GOT3 (cell line): Measurements from ENCODE around the gene PPARD.
"Not testable (repeated sequence)": the region's sequence is repeated elsewhere in the genome, so short reads cannot be mapped to it uniquely, and the experiment has no call there.

Experiments
- DNase-seq: peaks from one replicate; lab custom pipeline; 2025; ENCODE audit warnings: mixed read lengths; lab: John Stamatoyannopoulos, UW

Gene PPARD

DNA sequence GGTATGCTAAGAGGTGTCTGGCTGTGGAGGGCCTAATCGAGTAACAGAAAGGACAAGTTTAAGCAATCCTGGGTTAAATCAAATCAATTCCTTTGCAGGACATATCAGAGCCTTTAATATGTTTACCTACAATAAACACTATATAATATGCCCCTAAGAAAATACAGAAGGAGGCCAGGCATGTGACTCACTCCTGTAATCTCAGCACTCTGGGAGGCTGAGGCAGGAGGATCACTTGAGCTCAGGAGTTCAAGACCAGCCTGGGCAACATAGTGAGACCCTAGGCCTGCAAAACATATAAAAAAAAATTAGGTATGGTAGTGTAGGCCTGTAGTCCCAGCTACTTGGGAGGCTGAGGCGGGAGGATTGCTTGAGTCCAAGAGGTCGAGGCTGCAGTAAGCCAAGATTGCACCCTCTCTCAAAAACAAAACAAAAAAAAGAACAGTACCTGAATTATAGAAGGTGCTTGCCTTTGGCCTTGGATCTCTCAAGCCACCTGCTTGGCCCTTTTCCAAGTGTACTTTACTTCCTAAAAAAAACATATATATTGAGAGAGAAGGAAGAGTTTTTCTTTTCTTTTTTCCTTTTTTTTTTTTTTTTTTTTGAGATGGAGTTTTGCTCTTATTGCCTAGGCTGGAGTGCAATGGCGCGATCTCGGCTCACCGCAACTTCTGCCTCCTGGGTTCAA lies 96.2 kb downstream of the PPARD start:
- DNase-seq: not testable (repeated sequence)

DNA sequence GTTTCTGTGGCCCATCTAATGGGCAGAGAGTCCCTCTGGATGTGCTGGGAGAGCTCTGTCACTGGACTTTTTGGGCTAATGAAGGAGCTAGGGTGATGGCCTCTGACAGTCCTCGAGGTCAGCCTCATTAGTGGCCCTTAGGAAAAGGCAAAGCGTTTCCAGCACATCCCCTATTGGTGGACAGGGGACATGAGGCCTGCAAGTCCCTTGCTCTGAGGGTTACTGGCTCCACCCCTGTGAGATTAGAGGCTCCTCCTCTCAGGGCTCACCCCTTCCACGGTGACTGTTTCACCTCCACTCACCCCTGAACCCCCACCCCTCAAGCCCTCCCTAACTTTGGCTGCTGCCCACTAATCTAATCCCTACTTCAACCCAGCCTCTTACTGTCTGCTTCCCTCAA lies 97.0 kb downstream of the PPARD start:
- DNase-seq: no peak

DNA sequence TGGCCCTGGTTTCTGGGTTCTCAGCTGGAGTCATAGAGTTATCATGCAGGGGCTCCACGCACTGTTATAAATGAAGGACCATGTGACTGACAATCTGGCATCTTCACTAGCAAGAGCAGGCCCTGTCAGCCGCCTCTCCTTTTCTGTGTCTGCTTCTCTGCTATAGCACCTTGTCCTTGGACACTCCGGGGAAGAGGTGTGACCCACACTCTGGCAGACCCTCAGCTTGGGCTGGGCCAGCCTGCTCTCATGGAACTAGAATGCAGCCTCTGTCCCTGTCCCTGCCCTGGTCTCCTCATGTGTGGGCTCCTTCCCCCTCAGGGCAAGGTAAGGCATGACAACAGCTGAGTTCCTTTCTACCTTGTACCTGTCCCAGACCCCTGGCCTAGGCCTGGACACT lies 98.8 kb downstream of the PPARD start:
- DNase-seq: no peak

DNA sequence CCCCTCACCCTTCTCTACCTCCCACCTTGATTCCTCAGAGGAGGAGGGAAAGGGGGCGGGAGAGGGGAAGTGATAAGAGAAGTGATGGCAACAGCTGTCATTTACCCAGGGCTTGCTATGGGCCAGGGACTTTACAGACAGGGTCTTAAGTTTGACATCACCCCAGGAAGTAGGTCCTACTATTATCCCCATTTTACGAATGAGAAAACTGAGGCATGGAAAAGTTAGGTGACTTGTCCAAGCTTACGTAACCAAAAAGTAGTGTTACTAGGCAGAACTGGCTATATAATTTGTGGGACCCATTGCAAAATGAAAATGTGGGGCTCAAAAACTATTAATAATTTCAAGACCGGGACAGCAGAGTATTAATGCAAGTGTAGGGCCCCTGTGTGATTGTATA lies 99.3 kb downstream of the PPARD start:
- DNase-seq: no peak

DNA sequence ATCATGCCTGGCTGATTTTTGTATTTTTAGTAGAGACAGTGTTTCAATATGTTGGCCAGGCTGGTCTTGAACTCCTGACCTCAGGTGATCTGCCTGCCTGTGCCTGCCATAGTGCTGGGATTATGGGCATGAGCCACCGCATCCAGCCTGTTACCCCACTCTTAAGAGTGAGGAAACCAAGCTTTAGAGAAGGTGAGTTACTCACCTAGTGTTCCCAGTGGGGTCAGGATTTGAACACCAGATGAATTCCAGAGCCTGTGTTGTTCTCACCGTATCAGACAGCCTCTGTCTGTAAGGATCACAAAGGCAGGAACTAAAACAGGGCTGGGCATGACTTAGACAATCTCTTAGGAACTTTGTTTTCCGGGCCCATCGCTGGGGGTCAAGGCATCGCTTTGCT lies 100.3 kb downstream of the PPARD start:
- no peak for DNase-seq

DNA sequence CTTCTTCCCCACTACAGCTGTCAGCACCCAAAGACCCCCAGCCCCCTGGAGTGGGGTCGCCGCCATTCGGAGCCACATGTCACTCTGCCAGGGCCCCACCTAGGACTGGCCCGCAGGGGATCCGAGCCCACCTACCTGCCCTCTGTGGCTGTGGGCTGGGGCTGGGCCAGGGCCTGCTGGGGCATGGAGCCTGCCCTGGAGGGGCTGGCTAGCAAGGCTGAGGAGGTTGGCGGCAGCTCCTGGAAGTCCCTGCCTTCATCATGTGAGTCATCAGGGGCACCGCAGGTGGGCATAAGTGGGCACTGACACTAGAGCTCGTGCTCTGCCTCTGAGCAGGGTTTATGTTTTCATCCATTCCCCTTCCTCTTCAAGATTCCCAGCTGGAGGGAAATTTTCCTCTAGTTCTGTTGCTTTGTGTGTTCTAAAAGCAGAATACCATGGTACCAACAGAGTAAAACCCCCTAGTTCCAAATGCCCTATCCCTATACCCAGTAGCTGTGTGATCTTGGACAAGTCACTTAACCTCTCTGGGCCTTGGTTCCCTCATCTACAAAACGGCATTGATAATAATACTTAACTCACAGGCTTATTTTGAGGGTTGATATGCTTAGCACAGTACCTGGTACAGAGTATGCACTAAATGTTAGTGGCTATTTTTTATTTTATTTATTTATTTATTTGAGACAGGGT lies 101.1 kb downstream of the PPARD start:
- no peak for DNase-seq

DNA sequence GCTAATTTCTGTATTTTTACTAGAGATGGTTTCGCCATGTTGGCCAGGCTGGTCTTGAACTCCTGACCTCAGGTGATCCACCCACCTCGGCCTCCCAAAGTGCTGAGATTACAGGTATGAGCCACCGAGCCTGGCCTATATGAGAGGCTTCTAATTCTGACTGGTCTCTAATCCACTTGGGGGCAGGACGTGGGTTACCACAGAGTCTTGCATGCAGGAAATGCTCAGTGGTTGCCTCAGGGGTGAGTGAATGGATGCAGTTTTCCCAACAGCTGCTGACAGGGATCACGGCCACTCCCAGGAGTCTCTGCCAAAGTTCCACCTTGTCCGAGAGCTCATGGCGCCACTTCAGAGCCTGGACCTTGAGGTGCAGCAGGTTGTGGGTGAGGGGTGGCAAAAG lies 103.3 kb downstream of the PPARD start:
- DNase-seq: no peak

DNA sequence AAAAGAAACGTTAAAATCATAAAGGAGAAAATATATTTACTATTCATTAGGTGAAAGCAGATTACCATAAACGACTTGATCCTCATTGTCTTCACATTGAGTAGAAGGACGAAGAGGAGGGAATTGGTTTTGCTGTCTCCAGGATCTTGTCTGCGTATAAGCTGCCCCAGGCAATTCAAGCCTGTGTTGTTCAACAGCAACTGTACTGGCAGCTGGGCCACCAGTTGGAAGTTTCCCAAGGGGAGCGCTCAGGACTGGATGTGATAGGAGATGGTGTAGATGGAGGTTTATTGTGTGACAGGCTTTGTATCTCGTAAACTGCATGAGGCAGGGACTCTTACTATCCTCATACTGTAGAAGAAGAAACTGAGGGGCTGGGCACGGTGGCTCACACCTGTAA lies 105.8 kb downstream of the PPARD start:
- DNase-seq: no peak

DNA sequence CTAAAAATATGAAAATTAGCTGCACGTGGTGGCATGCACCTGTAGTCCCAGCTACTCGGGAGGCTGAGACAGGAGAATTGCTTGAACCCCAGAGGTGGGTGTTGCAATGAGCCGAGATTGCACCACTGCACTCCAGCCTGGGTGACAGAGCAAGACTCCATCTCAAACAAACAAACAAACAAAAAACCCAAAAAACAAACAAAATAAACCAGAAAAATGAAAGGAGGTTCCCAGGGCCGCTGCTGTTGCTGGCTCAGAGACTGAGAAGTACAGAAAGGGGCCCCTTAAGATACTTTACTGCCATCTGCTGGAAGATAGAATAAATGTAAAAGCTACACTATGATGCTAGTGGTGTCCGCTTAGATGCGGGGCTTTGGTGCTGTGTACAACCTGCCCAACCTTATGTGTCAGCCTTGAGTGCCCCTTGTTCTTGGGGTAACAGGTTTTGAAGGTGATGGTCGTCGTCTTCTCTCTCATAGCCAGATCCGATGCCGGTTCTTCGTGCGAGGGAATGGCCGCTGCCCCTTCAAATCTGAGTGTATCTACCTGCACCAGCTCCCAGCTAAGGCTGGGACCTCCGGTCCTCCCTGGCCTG lies 107.0 kb downstream of the PPARD start:
- DNase-seq: no peak

DNA sequence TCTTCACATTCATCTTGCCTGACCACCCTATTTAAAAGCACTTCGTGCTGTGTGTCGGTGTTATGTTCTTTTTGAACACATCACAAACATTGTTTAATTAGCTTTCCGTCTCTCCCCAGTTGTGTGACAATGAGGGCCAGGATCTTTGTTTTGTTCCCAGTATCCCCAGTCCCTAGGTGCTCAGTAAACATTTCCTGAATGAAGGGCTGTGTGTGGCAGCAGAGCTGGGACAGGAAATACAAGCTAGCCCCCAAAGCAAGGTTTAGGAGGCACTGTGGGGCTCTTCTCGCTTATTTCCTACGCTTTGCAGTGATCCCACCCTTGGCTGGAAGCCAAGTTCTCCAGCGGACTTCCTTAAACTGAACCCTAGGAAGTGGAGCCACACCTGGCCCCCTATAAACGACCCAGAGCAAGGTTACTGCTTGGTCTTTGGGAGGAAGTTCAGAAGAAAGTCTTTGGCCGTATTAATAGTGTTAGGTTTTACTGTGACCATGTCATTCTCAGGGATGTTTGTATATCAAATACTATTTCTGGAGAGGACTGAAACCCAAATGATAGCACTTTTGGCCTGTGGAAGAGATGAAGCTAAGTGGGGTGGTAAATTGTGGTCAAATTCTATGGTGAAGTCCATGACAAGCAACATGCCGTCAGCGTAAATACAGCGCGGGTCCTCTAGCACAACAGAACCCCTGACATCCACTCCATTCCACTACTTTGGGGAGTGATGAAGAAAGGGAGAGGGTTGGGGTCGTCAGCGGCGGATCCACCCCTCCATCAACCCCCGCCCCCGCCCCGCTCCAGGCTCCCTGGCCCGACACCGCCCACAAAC lies 109.2 kb downstream of the PPARD start:
- DNase-seq: no peak

DNA sequence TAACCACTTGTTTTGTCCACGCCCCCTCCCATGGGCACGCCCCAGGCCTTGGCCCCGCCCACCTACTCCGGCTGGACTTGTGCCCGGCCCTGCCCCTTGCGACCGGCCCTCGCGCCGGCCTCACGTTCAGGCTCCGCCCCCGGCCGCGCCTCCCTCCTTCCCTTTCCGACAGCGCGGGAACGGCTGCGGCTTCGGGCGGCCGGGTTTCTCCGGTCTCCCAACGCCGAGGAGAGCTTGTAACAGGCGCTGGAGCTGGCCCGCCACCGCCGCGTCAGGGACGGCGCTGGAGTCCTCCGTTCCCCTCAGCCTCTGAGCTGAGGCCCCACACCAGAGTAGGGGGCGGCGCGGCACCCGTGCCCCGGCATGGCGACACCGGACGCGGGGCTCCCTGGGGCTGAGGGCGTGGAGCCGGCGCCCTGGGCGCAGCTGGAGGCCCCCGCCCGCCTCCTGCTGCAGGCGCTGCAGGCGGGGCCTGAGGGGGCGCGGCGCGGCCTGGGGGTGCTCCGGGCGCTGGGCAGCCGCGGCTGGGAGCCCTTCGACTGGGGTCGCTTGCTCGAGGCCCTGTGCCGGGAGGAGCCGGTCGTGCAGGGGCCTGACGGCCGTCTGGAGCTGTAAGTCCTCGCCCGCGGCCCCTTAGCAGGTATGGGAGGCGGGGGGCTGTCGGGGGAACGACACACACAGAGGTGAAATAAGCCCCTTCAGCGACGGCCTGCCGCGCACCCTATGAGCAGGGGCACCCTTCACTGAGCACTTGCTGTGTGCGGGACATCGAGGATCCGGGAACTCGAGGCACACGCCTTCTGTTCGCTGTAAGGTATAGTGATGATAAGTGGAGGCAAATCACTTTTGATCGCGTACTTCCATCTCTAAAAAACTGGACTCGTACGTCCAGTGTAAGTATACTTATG lies 110.1 kb downstream of the PPARD start, which contains the start of gene FANCE:
TSS of gene FANCE (plus strand) at position 156 of the 908 bp plus-strand sequence. CDS start at position 364, 208 bp downstream.
- DNase-seq: peak; percentile 66

DNA sequence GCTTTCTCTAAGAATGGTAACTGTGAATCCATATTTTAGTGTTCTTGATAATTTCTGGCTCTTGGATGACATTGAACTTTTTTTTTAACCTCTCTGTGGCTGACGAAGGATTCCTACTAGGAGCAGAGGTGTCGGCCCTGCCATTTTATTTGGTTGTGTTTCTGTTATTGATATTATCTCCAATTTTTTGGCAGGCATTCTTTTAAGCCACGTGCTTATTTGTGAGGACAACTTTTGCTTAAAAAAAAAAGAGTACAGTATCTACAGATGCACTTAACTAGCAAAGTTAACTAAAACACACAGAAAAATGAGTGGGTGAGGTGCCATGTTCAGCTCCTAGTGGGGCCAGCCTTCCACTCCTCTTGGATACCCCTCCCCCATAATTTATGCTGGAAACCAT lies 110.9 kb downstream of the PPARD start:
- no peak for DNase-seq

DNA sequence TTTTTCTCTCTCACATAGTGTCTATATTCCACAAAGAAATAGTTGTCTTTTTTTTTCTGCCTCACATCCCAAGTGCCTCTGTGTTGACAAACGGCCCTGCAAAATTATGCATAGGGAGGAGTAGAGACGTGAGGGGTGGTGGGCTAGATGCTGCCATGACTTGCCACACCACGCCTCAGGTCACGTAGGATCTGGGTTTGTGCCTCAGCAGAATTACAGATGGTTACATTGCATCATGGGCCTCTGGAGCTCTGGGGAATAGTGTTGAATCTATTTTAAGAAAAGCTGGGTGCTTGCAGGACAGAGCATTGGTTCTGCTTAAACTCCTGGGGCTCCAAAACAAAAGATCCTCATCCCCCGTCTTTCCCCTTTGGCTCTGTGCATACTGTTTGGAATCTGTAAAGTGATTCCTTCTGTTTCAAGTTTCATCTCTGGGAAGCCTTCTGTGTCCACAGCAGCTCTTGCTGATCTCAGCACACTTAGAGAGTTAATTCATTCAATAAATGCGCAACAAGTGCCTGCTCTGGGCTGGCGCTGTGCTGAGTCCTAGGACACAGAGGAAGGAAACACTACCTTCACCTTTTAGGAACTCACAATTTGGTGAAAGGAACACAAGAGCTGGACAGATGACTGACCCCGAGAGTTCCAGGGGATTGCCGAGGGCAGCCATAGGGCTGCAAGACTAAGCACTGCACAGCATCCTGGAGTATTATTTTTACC lies 112.2 kb downstream of the PPARD start:
- no peak for DNase-seq

DNA sequence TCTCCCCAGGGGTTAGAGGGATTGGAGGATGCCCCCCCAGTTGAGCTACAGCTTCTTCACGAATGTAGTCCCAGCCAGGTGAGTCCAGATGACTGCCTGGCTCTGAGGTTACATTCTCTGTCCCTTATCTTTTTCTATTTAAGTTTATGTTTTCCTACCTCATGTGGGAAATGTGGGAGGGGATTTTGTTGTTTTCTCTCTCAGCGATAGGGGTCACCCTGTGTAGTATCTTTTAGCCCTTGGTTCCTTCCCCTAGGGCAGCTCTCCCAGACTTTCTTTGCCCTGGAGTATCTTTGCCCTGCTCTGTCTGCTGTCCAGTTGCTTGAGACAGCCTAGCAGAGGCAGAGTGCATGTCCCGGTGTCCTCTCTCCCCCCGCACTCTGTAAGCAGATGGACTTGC lies 115.5 kb downstream of the PPARD start:
- DNase-seq: no peak

DNA sequence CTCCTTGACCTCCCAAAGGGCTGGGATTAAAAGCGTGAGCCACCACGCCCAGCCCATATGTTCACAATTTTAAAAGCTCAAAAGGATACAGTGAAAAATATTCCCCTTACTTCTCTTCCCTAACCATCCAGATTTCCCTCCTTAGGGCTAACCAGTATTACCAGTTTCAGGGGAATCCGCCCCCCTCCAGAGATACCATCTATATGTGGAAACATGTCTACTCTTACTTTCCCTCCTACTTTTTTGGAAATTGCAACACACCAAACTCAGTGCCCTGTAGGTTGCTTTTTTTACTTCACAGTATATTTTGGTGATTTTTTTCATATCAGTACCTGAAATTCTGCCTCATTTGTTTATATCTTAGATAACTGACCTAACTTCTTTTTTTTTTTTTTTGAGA lies 118.9 kb downstream of the PPARD start:
- no peak for DNase-seq

DNA sequence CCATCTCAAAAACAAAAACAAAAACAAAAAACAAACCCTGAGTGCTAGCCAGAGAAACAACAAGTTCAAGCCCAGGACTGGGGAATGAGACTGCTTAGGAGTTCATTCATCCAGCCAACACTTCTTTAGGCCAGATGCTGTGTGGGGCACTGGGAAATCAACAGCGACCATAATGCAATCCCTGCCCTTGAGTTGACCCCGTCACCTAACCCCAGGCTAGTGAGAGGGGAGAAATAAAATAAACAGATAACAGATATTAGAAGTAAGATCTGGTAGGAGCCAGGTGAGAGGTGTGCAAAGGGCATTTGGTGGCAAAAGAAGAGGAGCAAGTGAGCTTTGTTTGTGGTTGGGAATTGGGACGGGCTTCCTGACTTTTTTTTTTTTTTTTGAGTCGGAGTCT lies 120.9 kb downstream of the PPARD start:
- DNase-seq: no peak

DNA sequence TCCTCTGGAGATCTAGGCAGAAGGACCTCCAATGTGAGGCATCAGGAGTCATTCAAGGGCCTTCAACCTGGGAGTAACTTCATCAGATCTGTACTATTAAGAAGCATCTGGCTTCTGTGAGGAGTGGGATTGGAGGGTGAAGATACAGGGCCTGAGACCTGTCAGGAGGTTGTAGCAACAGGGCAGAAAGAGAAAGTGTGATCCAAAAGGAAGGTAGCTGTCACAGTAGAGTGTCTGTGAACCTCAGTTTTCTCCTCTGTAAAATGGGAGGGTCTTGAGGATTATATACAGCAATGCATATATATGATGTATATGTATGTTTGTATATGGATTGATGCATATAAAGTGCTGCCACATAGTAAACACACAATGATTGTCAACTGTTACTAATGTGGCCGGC lies 123.3 kb downstream of the PPARD start:
- no peak for DNase-seq

DNA sequence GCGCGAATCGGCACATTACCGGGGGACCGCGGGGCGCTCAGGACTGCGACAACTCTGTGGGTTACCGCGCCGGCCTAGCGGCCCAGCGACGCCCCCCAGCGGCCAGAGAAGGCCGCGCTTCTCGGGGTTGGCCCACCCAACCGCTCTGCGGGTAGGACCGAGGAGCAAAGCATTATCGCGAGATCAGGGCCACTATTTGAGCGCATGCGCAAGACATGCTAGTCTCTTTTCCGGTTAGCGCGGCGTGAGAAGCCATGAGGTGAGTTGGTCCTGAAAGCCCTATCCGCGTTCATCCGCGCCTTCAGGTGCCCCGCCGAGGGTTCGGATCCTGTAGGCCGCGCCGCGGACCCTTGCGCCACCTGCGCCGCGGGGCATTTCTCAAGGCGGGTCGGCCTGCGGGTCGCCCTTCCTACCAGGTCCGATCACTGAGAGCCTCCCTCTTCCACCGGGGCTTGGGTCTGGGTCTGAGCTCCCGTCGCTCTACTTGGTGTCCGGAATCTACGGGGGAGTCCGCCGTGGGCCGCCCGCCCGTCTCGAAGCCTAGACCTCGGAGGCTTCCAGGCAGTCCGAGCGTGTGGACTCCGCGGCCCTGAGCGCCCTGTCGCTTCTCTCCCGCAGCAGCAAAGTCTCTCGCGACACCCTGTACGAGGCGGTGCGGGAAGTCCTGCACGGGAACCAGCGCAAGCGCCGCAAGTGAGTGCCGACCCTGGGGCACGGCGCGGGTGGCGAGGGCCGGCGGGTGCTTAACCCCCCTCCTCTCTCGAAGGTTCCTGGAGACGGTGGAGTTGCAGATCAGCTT lies 126.0 kb downstream of the PPARD start, which contains the start of gene RPL10A:
TSS of gene RPL10A (plus strand) at position 221 of the 799 bp plus-strand sequence. CDS start at position 255, 34 bp downstream.
- DNase-seq: peak; percentile 83

DNA sequence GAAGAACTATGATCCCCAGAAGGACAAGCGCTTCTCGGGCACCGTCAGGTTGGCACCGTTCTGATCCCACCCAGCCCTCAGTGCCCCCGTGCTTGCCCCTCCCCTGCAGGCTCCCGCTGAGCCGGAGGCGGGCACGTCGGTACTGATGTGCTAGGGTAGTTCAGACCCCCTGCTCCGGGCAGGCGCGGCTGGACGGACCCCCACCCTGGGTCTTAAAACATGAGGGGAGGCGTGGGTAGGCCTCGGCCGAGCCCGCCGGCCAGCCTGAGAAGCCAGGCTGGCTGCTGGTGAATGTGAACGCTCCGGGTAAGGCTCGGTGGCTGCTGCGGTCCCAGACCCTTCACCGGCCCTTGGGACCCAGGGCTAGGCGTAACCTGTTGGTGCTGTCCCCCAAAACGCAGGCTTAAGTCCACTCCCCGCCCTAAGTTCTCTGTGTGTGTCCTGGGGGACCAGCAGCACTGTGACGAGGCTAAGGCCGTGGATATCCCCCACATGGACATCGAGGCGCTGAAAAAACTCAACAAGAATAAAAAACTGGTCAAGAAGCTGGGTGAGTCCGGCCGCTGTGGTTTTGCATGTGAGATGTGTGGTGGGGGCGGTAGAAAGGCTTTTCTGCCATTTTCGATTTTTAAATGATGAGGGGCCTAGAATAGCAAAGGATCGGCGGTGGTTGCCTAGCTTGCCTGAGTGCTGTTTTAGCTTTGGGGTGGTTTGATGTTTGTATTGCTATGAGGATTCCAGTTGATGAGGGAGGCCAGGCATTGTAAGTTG lies 126.8 kb downstream of the PPARD start:
- no peak for DNase-seq
